IMR-90 (cell line): ENCODE measurements around the gene GABRQ. TPM values are rescaled to one million over a fixed set of nuclear protein-coding genes. Genes with fewer than 3 reads are reported as not detected.

Source experiments
- ATAC-seq: fragments of 200-7000 bp; cut with Tn5 transposase; 2 replicates; pipeline ENCODE4 v1.9.1; 2020; ENCODE audit warnings: low read depth, mild to moderate bottlenecking, moderate library complexity
- BruUV-seq: library from RNA; stranded (reverse); fragments of 400-500 nt; replicated peaks from 2 replicates; lab custom pipeline; 2021; lab: Mats Ljungman, UMichigan
- CTCF ChIA-PET: fragments of 300-600 bp; formaldehyde crosslinking; extraction: SDS; loops from one replicate; lab custom pipeline; 2021; ENCODE audit warnings: antibody characterized with exemption; lab: Yijun Ruan, JAX
- POLR2A ChIA-PET: fragments of 300-600 bp; sonication (Branson Sonifier 250); formaldehyde crosslinking; loops from one replicate; lab custom pipeline; 2022; ENCODE audit warnings: antibody characterized with exemption; ENCODE audit not compliant: unreplicated experiment; lab: Charles Lee
- DNase-seq: peaks from one replicate; pipeline ENCODE4 v3.0.0; 2013
- H2AFZ ChIP-seq: replicated peaks from 2 replicates; pipeline ENCODE3; 2013; ENCODE audit warnings: low read length, mild to moderate bottlenecking; ENCODE audit not compliant: poor library complexity
- H2AK5ac ChIP-seq: 2 replicates; pipeline ENCODE4 v1.6.1; 2013; ENCODE audit warnings: low read depth, low read length, inconsistent platforms
- H2AK9ac ChIP-seq: replicated peaks from 2 replicates; pipeline ENCODE3; 2013; ENCODE audit warnings: mild to moderate bottlenecking, low read depth, low read length, moderate library complexity; ENCODE audit not compliant: poor library complexity
- H2BK120ac ChIP-seq: 2 replicates; pipeline ENCODE4 v1.6.1; 2013; ENCODE audit warnings: low read depth, low read length, inconsistent platforms
- H2BK15ac ChIP-seq: 3 replicates; pipeline ENCODE4 v1.6.1; 2013; ENCODE audit warnings: low read depth, low read length, inconsistent platforms
- H2BK20ac ChIP-seq: 2 replicates; pipeline ENCODE4 v1.6.1; 2013; ENCODE audit warnings: low read depth, mild to moderate bottlenecking, inconsistent platforms, low read length, moderate library complexity
- H2BK5ac ChIP-seq: 2 replicates; pipeline ENCODE4 v1.6.1; 2013; ENCODE audit warnings: mild to moderate bottlenecking, low read depth, low read length, inconsistent platforms; ENCODE audit not compliant: poor library complexity, severe bottlenecking
- H3K14ac ChIP-seq: replicated peaks from 2 replicates; pipeline ENCODE4 v1.6.1; 2013; ENCODE audit warnings: low read depth, low read length, inconsistent platforms
- H3K18ac ChIP-seq: 2 replicates; pipeline ENCODE4 v1.6.1; 2013; ENCODE audit warnings: low read depth, low read length, control low read depth
- H3K23ac ChIP-seq: 2 replicates; pipeline ENCODE4 v1.6.1; 2013; ENCODE audit warnings: low read depth, low read length, inconsistent platforms
- H3K27ac ChIP-seq: 2 replicates; pipeline ENCODE4 v1.5.1; 2013; ENCODE audit warnings: mild to moderate bottlenecking, control low read depth, low read length; ENCODE audit not compliant: insufficient read depth
- H3K27me3 ChIP-seq: 2 replicates; pipeline ENCODE4 v1.6.1; 2013; ENCODE audit warnings: low read length; ENCODE audit not compliant: control insufficient read depth, insufficient read depth
- H3K36me3 ChIP-seq: 2 replicates; pipeline ENCODE4 v1.6.1; 2013; ENCODE audit warnings: low read length, mixed read lengths; ENCODE audit not compliant: control insufficient read depth, insufficient read depth
- H3K4ac ChIP-seq: 2 replicates; pipeline ENCODE4 v1.6.1; 2013; ENCODE audit warnings: low read depth, low read length, inconsistent platforms
- H3K4me1 ChIP-seq: 2 replicates; pipeline ENCODE4 v1.6.1; 2013; ENCODE audit warnings: low read length, mixed read lengths; ENCODE audit not compliant: control insufficient read depth, insufficient read depth
- H3K4me2 ChIP-seq: 2 replicates; pipeline ENCODE4 v1.6.1; 2013; ENCODE audit warnings: low read depth, mild to moderate bottlenecking, control low read depth, low read length, moderate library complexity
- H3K4me3 ChIP-seq: 2 replicates; pipeline ENCODE4 v1.5.1; 2013; ENCODE audit warnings: low read depth, mild to moderate bottlenecking, control low read depth, low read length, moderate library complexity; ENCODE audit not compliant: insufficient read depth
- H3K56ac ChIP-seq: 2 replicates; pipeline ENCODE4 v1.6.1; 2013; ENCODE audit warnings: low read length, inconsistent platforms; ENCODE audit not compliant: insufficient read depth; ENCODE audit errors: extremely low read depth
- H3K79me1 ChIP-seq, 2 experiments: 2 replicates each; pipeline ENCODE4 v1.6.1; 2013; ENCODE audit warnings: low read length in 2 of 2, inconsistent platforms in 1 of 2, low read depth in 1 of 2
- H3K9ac ChIP-seq: 2 replicates; pipeline ENCODE4 v1.6.1; 2013; ENCODE audit warnings: low read depth, low read length, control low read depth
- H3K9me1 ChIP-seq: 2 replicates; pipeline ENCODE4 v1.6.1; 2013; ENCODE audit warnings: low read length, inconsistent platforms; ENCODE audit not compliant: insufficient read depth
- H3K9me3 ChIP-seq: 2 replicates; pipeline ENCODE4 v1.6.1; 2013; ENCODE audit warnings: low read length; ENCODE audit not compliant: control insufficient read depth, insufficient read depth
- H4K20me1 ChIP-seq: 2 replicates; pipeline ENCODE4 v1.6.1; 2013; ENCODE audit warnings: low read length, inconsistent platforms; ENCODE audit not compliant: insufficient read depth
- H4K5ac ChIP-seq: 2 replicates; pipeline ENCODE4 v1.6.1; 2013; ENCODE audit warnings: mild to moderate bottlenecking, low read depth, low read length, control low read depth
- H4K8ac ChIP-seq, 2 experiments: 2 replicates each; pipeline ENCODE4 v1.6.1; 2013; ENCODE audit warnings: low read depth in 2 of 2, low read length in 2 of 2, control low read depth in 1 of 2, inconsistent platforms in 1 of 2
- H4K91ac ChIP-seq: 2 replicates; pipeline ENCODE4 v1.6.1; 2013; ENCODE audit warnings: low read depth, low read length, inconsistent platforms; ENCODE audit not compliant: insufficient read depth
- FOS ChIP-seq: fragments of 150-350 bp; IDR thresholded peaks from 2 replicates; pipeline ENCODE4 v1.6.1; 2016; ENCODE audit warnings: low read depth, low read length
- MAFK ChIP-seq: IDR thresholded peaks from 2 replicates; pipeline ENCODE4 v1.6.1; 2012; ENCODE audit warnings: low read depth, low read length, improper control_type of control experiment
- MXI1 ChIP-seq: IDR thresholded peaks from 2 replicates; pipeline ENCODE4 v1.6.1; 2012; ENCODE audit warnings: low read depth, mild to moderate bottlenecking, low read length, moderate library complexity, borderline replicate concordance
- RAD21 ChIP-seq: IDR thresholded peaks from 2 replicates; pipeline ENCODE4 v1.6.1; 2012; ENCODE audit warnings: low read length, improper control_type of control experiment
- RFX5 ChIP-seq: IDR thresholded peaks from 2 replicates; pipeline ENCODE4 v1.8.0; 2012; ENCODE audit warnings: low read depth, mild to moderate bottlenecking, low read length, moderate library complexity
- WGBS, 2 experiments: methylation state at CpG; one replicate each; pipeline versions ENCODE4 v1.1.5 to v1.1.7; 2013; ENCODE audit warnings: missing lambda C conversion rate in 2 of 2; ENCODE audit not compliant: insufficient read length in 1 of 2; ENCODE audit errors: extremely low coverage in 2 of 2; 5-methylcytosine and 5-hydroxymethylcytosine counted together
- dilution Hi-C: fragments of 300-500 bp; cut with HindIII; formaldehyde crosslinking; loops from one replicate; pipeline ENCODE4 v1.14.3; 2018; ENCODE audit warnings: low sequenced_read_pairs; ENCODE audit not compliant: unreplicated experiment
- in situ Hi-C: fragments of 300-500 bp; cut with MboI; formaldehyde crosslinking; loops from 3 replicates; pipeline ENCODE4 v1.14.3; 2019; ENCODE audit warnings: low sequenced_read_pairs, inconsistent platforms, mixed read lengths
- intact Hi-C: fragments of 100-400 bp; cut with micrococcal nuclease; formaldehyde crosslinking; loops from 2 replicates; pipeline ENCODE4 v1.10.0; 2022
- polyA plus RNA-seq, 3 experiments: library from polyadenylated mRNA; depleted of rRNA; stranded (reverse); fragments of >200 nt; gene quantifications; 2 replicates each; pipeline ENCODE4 v1.2.3, GENCODE V29; 2012; ENCODE audit warnings: low replicate concordance in 1 of 3
- total RNA-seq: library from RNA; depleted of rRNA; stranded (reverse); fragments of >200 nt; gene quantifications from 2 replicates; pipeline ENCODE4 v1.2.3, GENCODE V29; 2012
- TF ChIP-seq, protein P1 (sequence below): fragments of 150-350 bp; IDR thresholded peaks from 2 replicates; pipeline ENCODE4 v1.6.1; 2016; ENCODE audit warnings: low read depth, mild to moderate bottlenecking, low read length, moderate library complexity, borderline replicate concordance

GABRQ gene
- total and polyA plus RNA-seq, 2 of the 4 experiments (the other 2 are of a cell fraction) = under 0.01 to 0.03 TPM

DNA sequence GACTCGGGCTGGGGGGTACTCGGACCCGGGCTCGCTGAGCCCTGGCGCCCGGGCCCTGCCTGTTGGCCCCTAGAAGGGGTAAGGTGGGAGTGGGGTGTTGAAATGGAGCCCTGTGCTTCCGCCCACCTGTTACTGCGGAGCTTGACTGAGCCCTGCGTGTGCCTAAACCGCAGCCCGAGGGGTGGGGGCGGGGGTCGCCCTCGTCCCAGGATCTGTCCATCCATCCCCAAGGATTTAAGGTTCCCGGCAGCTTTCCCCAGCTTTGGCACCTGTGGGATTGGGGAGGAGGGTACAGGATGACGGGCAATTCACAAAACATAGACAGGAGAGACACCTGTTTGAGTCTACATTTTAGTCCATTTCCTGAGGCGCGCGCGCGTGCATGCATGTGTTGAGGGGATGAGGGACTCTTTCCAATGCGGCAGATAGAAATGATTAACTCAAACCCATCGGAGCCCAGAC, 779 bp downstream of the GABRQ start:
- ChIA-PET CTCF (no interaction called here), POLR2A (no interaction called here)
- no peak for DNase-seq
- Histone ChIP-seq H2AK5ac (no peak overlapping the region), H2BK5ac (no peak overlapping the region), H3K9me3 (peaks cover 2% of the 10 kb centered on the region; the same call in 1 of the 2 replicates), H3K36me3 (no peaks in the 10 kb centered on the region), H3K14ac (no peak overlapping the region), H2AK9ac (no peak overlapping the region), H4K91ac (no peak overlapping the region), H3K27me3 (no peaks in the 10 kb centered on the region; the same call in 1 of the 2 replicates), H4K20me1 (no peaks in the 10 kb centered on the region), H3K18ac (no peak overlapping the region), H3K4me1 (no peaks in the 10 kb centered on the region), H4K8ac (no peak overlapping the region), H3K4me3 (no peak overlapping the region), H4K5ac (no peak overlapping the region), H3K4ac (no peak overlapping the region), H2AFZ (no peak overlapping the region), H2BK15ac (no peak overlapping the region), H3K27ac (no peak overlapping the region), H2BK120ac (no peak overlapping the region), H3K4me2 (no peak overlapping the region), H3K79me1 (no peaks in the 10 kb centered on the region), H3K56ac (no peak overlapping the region), H3K9ac (no peak overlapping the region), H3K23ac (no peak overlapping the region), H3K9me1 (no peaks in the 10 kb centered on the region), H2BK20ac (no peak overlapping the region)
- TF ChIP-seq RFX5 (no peak), FOS (no peak), MXI1 (no peak), RAD21 (no peak), MAFK (no peak)
- TF ChIP-seq, protein P1, sequence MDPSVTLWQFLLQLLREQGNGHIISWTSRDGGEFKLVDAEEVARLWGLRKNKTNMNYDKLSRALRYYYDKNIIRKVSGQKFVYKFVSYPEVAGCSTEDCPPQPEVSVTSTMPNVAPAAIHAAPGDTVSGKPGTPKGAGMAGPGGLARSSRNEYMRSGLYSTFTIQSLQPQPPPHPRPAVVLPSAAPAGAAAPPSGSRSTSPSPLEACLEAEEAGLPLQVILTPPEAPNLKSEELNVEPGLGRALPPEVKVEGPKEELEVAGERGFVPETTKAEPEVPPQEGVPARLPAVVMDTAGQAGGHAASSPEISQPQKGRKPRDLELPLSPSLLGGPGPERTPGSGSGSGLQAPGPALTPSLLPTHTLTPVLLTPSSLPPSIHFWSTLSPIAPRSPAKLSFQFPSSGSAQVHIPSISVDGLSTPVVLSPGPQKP = no peak
- WGBS, 2 experiments = no CpG with 5 or more reads among the region's 23 CpGs
- in situ Hi-C loops = loop anchor here (10.0 to 25.0 kb wide), 2 partner anchors 876 to 1484 kb away; no protein-coding TSS in a partner anchor
- dilution Hi-C loops = no loop called here
- ATAC-seq = no peak
- intact Hi-C loops = loop anchor here (5.0 kb wide), 1 partner anchor 886 kb away; no protein-coding TSS in a partner anchor
- BruUV-seq = no TSS peak
